ENCODE measurements around the gene PXDN.

Gene PXDN

GRCh38 chr2:1594373-1595171 is 149.7 kb downstream of the PXDN start:
- no peaks in the 10 kb centered on the region for H3K4me1 Mint-ChIP-seq (ENCODE audit: low read depth in 2 of 2)
- no peaks in the 10 kb centered on the region for H3K9me3 Mint-ChIP-seq
- no peak overlapping the region for H3K4me3 Mint-ChIP-seq
- no peak for ATAC-seq (replicated peaks)
- no peaks in the 10 kb centered on the region for H3K36me3 Mint-ChIP-seq (ENCODE audit: insufficient read depth)
- DNase-seq: no peak
- peaks cover 17 to 20% of the 10 kb centered on the region in 2 donors for H3K27me3 Mint-ChIP-seq
- H3K27ac Mint-ChIP-seq: no peak overlapping the region

GRCh38 chr2:1594123-1594372 is 150.3 kb downstream of the PXDN start:
- Mint-ChIP-seq H3K9me3 (no peaks in the 10 kb centered on the region), H3K4me1 (ENCODE audit: low read depth in 2 of 2) (no peaks in the 10 kb centered on the region), H3K4me3 (no peak overlapping the region), H3K36me3 (ENCODE audit: insufficient read depth) (no peaks in the 10 kb centered on the region), H3K27ac (no peak overlapping the region), H3K27me3 (peaks cover 17 to 23% of the 10 kb centered on the region in 2 donors)
- no peak for ATAC-seq (replicated peaks)
- no peak for DNase-seq

- Mint-ChIP-seq H3K9me3 (no peaks in the 10 kb centered on the region), H3K4me3 (no peak overlapping the region), H3K36me3 (ENCODE audit: insufficient read depth) (no peaks in the 10 kb centered on the region), H3K27me3 (peaks cover 17 to 24% of the 10 kb centered on the region in 2 donors), H3K27ac (no peak overlapping the region), H3K4me1 (ENCODE audit: low read depth in 2 of 2) (no peaks in the 10 kb centered on the region)
- ATAC-seq (replicated peaks): no peak
- DNase-seq: no peak
Observed at GRCh38 chr2:1593371-1594122, 150.8 kb downstream of the PXDN start.

- ATAC-seq (replicated peaks) (no peak), DNase-seq (no peak)
- H3K4me1 Mint-ChIP-seq (ENCODE audit: low read depth in 2 of 2): no peaks in the 10 kb centered on the region
- H3K27ac Mint-ChIP-seq: no peak overlapping the region
- peaks cover 3% of the 10 kb centered on the region for H3K36me3 Mint-ChIP-seq (ENCODE audit: insufficient read depth)
- H3K9me3 Mint-ChIP-seq: no peaks in the 10 kb centered on the region
- H3K27me3 Mint-ChIP-seq: peaks cover 17 to 37% of the 10 kb centered on the region in 2 donors
- H3K4me3 Mint-ChIP-seq: no peak overlapping the region
Observed at GRCh38 chr2:1591978-1592907, 152.1 kb downstream of the PXDN start.

- Mint-ChIP-seq H3K27me3 (peaks cover 17 to 37% of the 10 kb centered on the region in 2 donors), H3K36me3 (ENCODE audit: insufficient read depth) (peaks cover 3% of the 10 kb centered on the region), H3K27ac (no peak overlapping the region), H3K4me3 (no peak overlapping the region), H3K9me3 (no peaks in the 10 kb centered on the region), H3K4me1 (ENCODE audit: low read depth in 2 of 2) (no peaks in the 10 kb centered on the region)
- DNase-seq (no peak), ATAC-seq (replicated peaks) (no peak)
Observed at GRCh38 chr2:1591461-1591770, 152.9 kb downstream of the PXDN start.

GRCh38 chr2:1590596-1591460 is 153.5 kb downstream of the PXDN start:
- no peak for DNase-seq
- Mint-ChIP-seq H3K9me3 (no peaks in the 10 kb centered on the region), H3K27ac (no peak overlapping the region), H3K27me3 (peaks cover 17 to 37% of the 10 kb centered on the region in 2 donors), H3K4me1 (ENCODE audit: low read depth in 2 of 2) (no peaks in the 10 kb centered on the region), H3K36me3 (ENCODE audit: insufficient read depth) (peaks cover 3% of the 10 kb centered on the region), H3K4me3 (no peak overlapping the region)
- ATAC-seq (replicated peaks): no peak

- Mint-ChIP-seq H3K4me3 (no peak overlapping the region), H3K9me3 (no peaks in the 10 kb centered on the region), H3K27ac (no peak overlapping the region), H3K36me3 (ENCODE audit: insufficient read depth) (peaks cover 3% of the 10 kb centered on the region), H3K4me1 (ENCODE audit: low read depth in 2 of 2) (no peaks in the 10 kb centered on the region), H3K27me3 (peaks cover 17 to 37% of the 10 kb centered on the region in 2 donors)
- DNase-seq: no peak
- no peak for ATAC-seq (replicated peaks)
Observed at GRCh38 chr2:1588978-1589621, 155.2 kb downstream of the PXDN start.

GRCh38 chr2:1588051-1588977 is 156.0 kb downstream of the PXDN start:
- peaks cover 3% of the 10 kb centered on the region for H3K36me3 Mint-ChIP-seq (ENCODE audit: insufficient read depth)
- H3K27ac Mint-ChIP-seq: no peak overlapping the region
- DNase-seq (no peak), ATAC-seq (replicated peaks) (no peak)
- H3K4me3 Mint-ChIP-seq: no peak overlapping the region
- no peaks in the 10 kb centered on the region for H3K4me1 Mint-ChIP-seq (ENCODE audit: low read depth in 2 of 2)
- H3K27me3 Mint-ChIP-seq: peaks cover 17 to 37% of the 10 kb centered on the region in 2 donors
- no peaks in the 10 kb centered on the region for H3K9me3 Mint-ChIP-seq

- Mint-ChIP-seq H3K9me3 (peaks cover 2 to 4% of the 10 kb centered on the region in 2 donors), H3K4me1 (ENCODE audit: low read depth in 2 of 2) (no peaks in the 10 kb centered on the region), H3K36me3 (ENCODE audit: insufficient read depth) (peaks cover 3% of the 10 kb centered on the region), H3K27me3 (peaks cover 20 to 40% of the 10 kb centered on the region in 2 donors), H3K27ac (no peak overlapping the region), H3K4me3 (no peak overlapping the region)
- ATAC-seq (replicated peaks) (no peak), DNase-seq (no peak)
Observed at GRCh38 chr2:1586923-1587840, 157.1 kb downstream of the PXDN start.

GRCh38 chr2:1586251-1586922 is 157.9 kb downstream of the PXDN start:
- Mint-ChIP-seq H3K9me3 (peaks cover 4 to 8% of the 10 kb centered on the region in 2 donors), H3K27me3 (peaks cover 24 to 44% of the 10 kb centered on the region in 2 donors), H3K4me1 (ENCODE audit: low read depth in 2 of 2) (no peaks in the 10 kb centered on the region), H3K4me3 (no peak overlapping the region), H3K36me3 (ENCODE audit: insufficient read depth) (peaks cover 3% of the 10 kb centered on the region), H3K27ac (no peak overlapping the region)
- ATAC-seq (replicated peaks) (no peak), DNase-seq (no peak)

GRCh38 chr2:1585635-1586034 is 158.7 kb downstream of the PXDN start:
- no peak for DNase-seq
- no peak overlapping the region for H3K4me3 Mint-ChIP-seq
- H3K27ac Mint-ChIP-seq: no peak overlapping the region
- H3K9me3 Mint-ChIP-seq: peaks cover 4 to 8% of the 10 kb centered on the region in 2 donors
- peaks cover 16 to 37% of the 10 kb centered on the region in 2 donors for H3K27me3 Mint-ChIP-seq
- ATAC-seq (replicated peaks): no peak
- no peaks in the 10 kb centered on the region for H3K4me1 Mint-ChIP-seq (ENCODE audit: low read depth in 2 of 2)
- peaks cover 3% of the 10 kb centered on the region for H3K36me3 Mint-ChIP-seq (ENCODE audit: insufficient read depth)
